Measurements from ENCODE around the gene ATRNL1. TPM values are rescaled to one million over a fixed set of nuclear protein-coding genes. Genes with fewer than 3 reads are reported as not detected.

ATRNL1 gene
- total RNA-seq, 4 donors from 2014 or later, result 137 to 431 (median 202) TPM

- Histone ChIP-seq H3K9me3 (no peaks in the 10 kb centered on the region), H3K4me3 (no peak overlapping the region), H3K4me1 (no peaks in the 10 kb centered on the region), H3K36me3 (no peaks in the 10 kb centered on the region), H3K27ac (no peak overlapping the region), H3K27me3 (no peaks in the 10 kb centered on the region)
- TF ChIP-seq POLR2A (IDR thresholded peaks at IDR 0.05) (no peak), CTCF (IDR thresholded peaks at IDR 0.05) (no peak)
- DNase-seq, result no peak
- intact Hi-C loops (cut with DNase I; ENCODE audit: low total_unique reads), result no loop called here
Measured at GRCh38 chr10:115790220-115790619, 697.1 kb downstream of the ATRNL1 start.

GRCh38 chr10:115795964-115796363 lies 702.8 kb downstream of the ATRNL1 start:
- Histone ChIP-seq H3K36me3 (no peaks in the 10 kb centered on the region), H3K4me3 (no peak overlapping the region), H3K27me3 (no peaks in the 10 kb centered on the region), H3K4me1 (no peaks in the 10 kb centered on the region), H3K27ac (no peak overlapping the region), H3K9me3 (no peaks in the 10 kb centered on the region)
- intact Hi-C loops (cut with DNase I; ENCODE audit: low total_unique reads), result no loop called here
- DNase-seq, result no peak
- no peak for TF ChIP-seq POLR2A (IDR thresholded peaks at IDR 0.05)
- TF ChIP-seq CTCF (IDR thresholded peaks at IDR 0.05), result no peak

- no peak for DNase-seq
- no peak overlapping the region for H3K4me3 ChIP-seq
- H3K9me3 ChIP-seq, result no peaks in the 10 kb centered on the region
- H3K27ac ChIP-seq, result no peak overlapping the region
- TF ChIP-seq POLR2A (IDR thresholded peaks at IDR 0.05) (no peak), CTCF (IDR thresholded peaks at IDR 0.05) (no peak)
- no peaks in the 10 kb centered on the region for H3K27me3 ChIP-seq
- no peaks in the 10 kb centered on the region for H3K4me1 ChIP-seq
- H3K36me3 ChIP-seq, result no peaks in the 10 kb centered on the region
- intact Hi-C loops (cut with DNase I; ENCODE audit: low total_unique reads), result no loop called here
Measured at GRCh38 chr10:115801457-115801856, 708.3 kb downstream of the ATRNL1 start.

- TF ChIP-seq POLR2A (IDR thresholded peaks at IDR 0.05) (no peak), CTCF (IDR thresholded peaks at IDR 0.05) (no peak)
- Histone ChIP-seq H3K27me3 (no peaks in the 10 kb centered on the region), H3K36me3 (no peaks in the 10 kb centered on the region), H3K9me3 (no peaks in the 10 kb centered on the region), H3K4me1 (no peaks in the 10 kb centered on the region), H3K4me3 (no peak overlapping the region), H3K27ac (no peak overlapping the region)
- intact Hi-C loops (cut with DNase I; ENCODE audit: low total_unique reads), result no loop called here
- DNase-seq, result no peak
Measured at GRCh38 chr10:115801992-115802391, 708.8 kb downstream of the ATRNL1 start.

- Histone ChIP-seq H3K27me3 (no peaks in the 10 kb centered on the region), H3K4me1 (no peaks in the 10 kb centered on the region), H3K4me3 (no peak overlapping the region), H3K36me3 (no peaks in the 10 kb centered on the region), H3K9me3 (no peaks in the 10 kb centered on the region), H3K27ac (no peak overlapping the region)
- intact Hi-C loops (cut with DNase I; ENCODE audit: low total_unique reads), result no loop called here
- DNase-seq, result no peak
- TF ChIP-seq CTCF (IDR thresholded peaks at IDR 0.05) (no peak), POLR2A (IDR thresholded peaks at IDR 0.05) (no peak)
Measured at GRCh38 chr10:115802911-115803310, 709.7 kb downstream of the ATRNL1 start.
